GM12878 (cell line): ENCODE results near the gene CTSA.

Experiments used
- CTCF ChIP-seq, 3 experiments: IDR thresholded peaks in 2 of 3; conservative IDR thresholded peaks in 1 of 3; 2 replicates each; pipeline ENCODE4 v1.5.1; 2011; ENCODE audit warnings: low read depth in 3 of 3, low read length in 3 of 3, mild to moderate bottlenecking in 3 of 3, control low read depth in 2 of 3, moderate library complexity in 2 of 3, inconsistent platforms in 1 of 3, mixed read lengths in 1 of 3; ENCODE audit not compliant: control insufficient read depth in 2 of 3, insufficient read depth in 1 of 3; ENCODE audit errors: extremely low read depth in 1 of 3
- ELK1 ChIP-seq: IDR thresholded peaks from 2 replicates; pipeline ENCODE4 v1.6.1; 2012; ENCODE audit warnings: low read depth, low read length, improper control_type of control experiment

GRCh38 chr20:45918182-45918737 is 27.1 kb downstream of the CTSA start:
- TF ChIP-seq ELK1: no peak
- no peak for TF ChIP-seq CTCF (IDR thresholded peaks at IDR 0.05 in 2 of 3, conservative IDR thresholded peaks at IDR 0.05 in 1 of 3; ENCODE audit: control insufficient read depth in 2 of 3, extremely low read depth in 1 of 3, insufficient read depth in 1 of 3, low read depth in 3 of 3, low read length in 3 of 3)
